ENCODE measurements around the gene NCBP3. TPM values are rescaled to one million over a fixed set of nuclear protein-coding genes. Genes with fewer than 3 reads are reported as not detected.
A peak's percentile ranks its signal among the peaks of the same experiment; 100 is the strongest.

Gene NCBP3
- total and polyA plus RNA-seq, 9 of the 15 experiments (the other 6 are each of a cell fraction or from before 2014, with no cell fraction given): 3.1 to 25.5 (median 20.5) TPM

DNA sequence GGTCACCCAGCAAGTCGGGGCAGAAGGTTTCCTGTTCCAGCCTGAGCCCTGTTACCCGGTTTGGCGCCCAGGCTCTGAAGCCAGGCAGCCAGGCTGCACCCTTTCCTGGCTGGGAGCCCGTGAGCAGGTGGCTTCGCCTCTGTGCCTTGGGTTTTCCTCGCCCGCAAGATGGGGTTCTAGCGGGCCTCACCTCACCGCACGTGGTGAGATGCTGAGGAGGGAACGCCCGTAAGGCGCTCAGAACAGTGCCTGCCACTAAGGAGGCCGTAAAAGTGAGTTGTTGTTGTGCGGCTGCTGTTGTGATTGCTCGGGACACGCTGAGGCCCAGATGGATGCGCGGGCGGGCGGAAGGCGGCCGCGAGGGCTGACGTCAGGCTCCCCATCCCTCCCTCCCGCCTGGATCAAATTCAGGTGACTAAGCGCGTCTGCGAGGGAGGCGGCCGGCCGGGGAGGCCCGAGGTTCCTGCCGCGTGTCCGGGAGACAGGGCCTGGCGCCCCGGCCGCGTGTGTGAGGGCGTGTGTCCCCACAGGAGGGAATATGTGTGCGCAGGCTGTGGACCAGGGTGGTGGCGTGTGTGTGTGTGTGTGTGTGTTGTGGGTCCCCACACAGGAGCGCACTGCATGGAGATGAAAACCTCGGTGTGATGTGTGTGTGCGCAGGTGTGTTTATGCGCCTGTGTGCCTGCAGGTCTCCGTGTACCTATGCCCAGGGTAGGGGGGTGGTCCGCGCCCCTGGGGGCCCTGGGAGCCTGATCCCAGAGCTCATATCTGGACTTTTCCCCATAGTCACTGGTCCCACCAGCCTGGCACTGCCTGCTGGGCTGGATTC is 42.5 kb upstream of the NCBP3 start:
- H3K27ac ChIP-seq (ENCODE audit: extremely low read depth, low read depth, low read length): peak overlapping the region; percentile 87
- DNase-seq (ENCODE audit: extremely low read depth in 1 of 4, low spot score in 3 of 4): peak; percentile 82 to 92 (median 86)
- ChIA-PET CTCF (ENCODE audit: low intra/inter-chr PET ratio) (no interaction called here), POLR2A (no interaction called here)
- 11% methylated on average over 7 of the region's 50 CpGs for WGBS (ENCODE audit: insufficient coverage, low coverage, missing lambda C conversion rate)
- FAIRE-seq: peak; percentile 82
- TSS peak; percentile 92 for BruUV-seq (replicated peaks)
- H3K9ac ChIP-seq (ENCODE audit: insufficient read depth in 1 of 2, low read depth in 2 of 2, low read length in 2 of 2): peak overlapping the region; percentile 79 to 92
- H3K4me1 ChIP-seq (replicated peaks in 1 of 2; ENCODE audit: control insufficient read depth in 2 of 2, insufficient read depth in 2 of 2, low read length in 2 of 2): peaks cover 27 to 66% of the 10 kb centered on the region in 2 experiments
- H2AFZ ChIP-seq (ENCODE audit: low read depth, low read length): peak overlapping the region; percentile 77
- no peaks in the 10 kb centered on the region for H3K9me1 ChIP-seq (ENCODE audit: control insufficient read depth, insufficient read depth, low read length)
- peaks cover 36% of the 10 kb centered on the region for H3K79me2 ChIP-seq (ENCODE audit: control insufficient read depth, insufficient read depth, low read length)
- intact Hi-C loops (cut with micrococcal nuclease) (no loop called here), in situ Hi-C loops (cut with MboI) (no loop called here)
- peak overlapping the region; percentile 68 for H3K4me2 ChIP-seq (ENCODE audit: insufficient read depth, low read length)
- H3K9me3 ChIP-seq (replicated peaks; ENCODE audit: control insufficient read depth, insufficient read depth, low read depth, low read length): no peaks in the 10 kb centered on the region
- peak; percentile 72 for ATAC-seq
- no peak overlapping the region for H3K4me3 ChIP-seq
- H3K27me3 ChIP-seq (ENCODE audit: control insufficient read depth in 2 of 2, insufficient read depth in 2 of 2, low read length in 2 of 2): no peaks in the 10 kb centered on the region
- H4K20me1 ChIP-seq (replicated peaks; ENCODE audit: control insufficient read depth, insufficient read depth, low read length): no peaks in the 10 kb centered on the region
- peaks cover 17% of the 10 kb centered on the region; the same call in 1 of the 3 replicates for H3K36me3 ChIP-seq (ENCODE audit: control insufficient read depth, insufficient read depth, low read length)
- TF ChIP-seq, protein P1, sequence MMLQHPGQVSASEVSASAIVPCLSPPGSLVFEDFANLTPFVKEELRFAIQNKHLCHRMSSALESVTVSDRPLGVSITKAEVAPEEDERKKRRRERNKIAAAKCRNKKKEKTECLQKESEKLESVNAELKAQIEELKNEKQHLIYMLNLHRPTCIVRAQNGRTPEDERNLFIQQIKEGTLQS (IDR thresholded peaks at IDR 0.05): peak; percentile 87
- TF ChIP-seq, protein P1 (CRISPR knock-in tag; conservative IDR thresholded peaks at IDR 0.05): 0 out of 2 replicates have a peak, but pooled peaks have one; percentile 28
- TF ChIP-seq, protein P2, sequence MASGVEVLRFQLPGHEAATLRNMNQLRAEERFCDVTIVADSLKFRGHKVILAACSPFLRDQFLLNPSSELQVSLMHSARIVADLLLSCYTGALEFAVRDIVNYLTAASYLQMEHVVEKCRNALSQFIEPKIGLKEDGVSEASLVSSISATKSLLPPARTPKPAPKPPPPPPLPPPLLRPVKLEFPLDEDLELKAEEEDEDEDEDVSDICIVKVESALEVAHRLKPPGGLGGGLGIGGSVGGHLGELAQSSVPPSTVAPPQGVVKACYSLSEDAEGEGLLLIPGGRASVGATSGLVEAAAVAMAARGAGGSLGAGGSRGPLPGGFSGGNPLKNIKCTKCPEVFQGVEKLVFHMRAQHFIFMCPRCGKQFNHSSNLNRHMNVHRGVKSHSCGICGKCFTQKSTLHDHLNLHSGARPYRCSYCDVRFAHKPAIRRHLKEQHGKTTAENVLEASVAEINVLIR (CRISPR knock-in tag; IDR thresholded peaks at IDR 0.05): peak; percentile 65
- TF ChIP-seq FOSL1 (tag; conservative IDR thresholded peaks at IDR 0.05) (peak; percentile 82), SMARCE1 (IDR thresholded peaks at IDR 0.05) (peak; percentile 28; the same call in 1 of the 2 replicates), ZFX (CRISPR knock-in tag; IDR thresholded peaks at IDR 0.05) (peak; percentile 94), MEF2D (tag; conservative IDR thresholded peaks at IDR 0.05; ENCODE audit: low read depth) (no peak), BCOR (IDR thresholded peaks at IDR 0.05) (0 out of 2 replicates have a peak, but pooled peaks have one; percentile 22), ZNF354B (CRISPR knock-in tag; IDR thresholded peaks at IDR 0.05) (no peak), LCOR (CRISPR knock-in tag; IDR thresholded peaks at IDR 0.05) (0 out of 2 replicates have a peak, but pooled peaks have one; percentile 50), MYNN (IDR thresholded peaks at IDR 0.05) (no peak), MYNN (CRISPR knock-in tag; IDR thresholded peaks at IDR 0.05) (no peak), POLR2B (IDR thresholded peaks at IDR 0.05; ENCODE audit: low read depth, partially characterized antibody) (peak; percentile 49), SAFB2 (IDR thresholded peaks at IDR 0.05; ENCODE audit: borderline replicate concordance, low read depth, low read length, severe bottlenecking) (no peak), SOX6 (IDR thresholded peaks at IDR 0.05) (0 out of 2 replicates have a peak, but pooled peaks have one; percentile 23), PHF8 (IDR thresholded peaks at IDR 0.05; ENCODE audit: borderline replicate concordance, low read length) (peak; percentile 65; the same call in 1 of the 2 replicates)
- TF ChIP-seq, protein P3, sequence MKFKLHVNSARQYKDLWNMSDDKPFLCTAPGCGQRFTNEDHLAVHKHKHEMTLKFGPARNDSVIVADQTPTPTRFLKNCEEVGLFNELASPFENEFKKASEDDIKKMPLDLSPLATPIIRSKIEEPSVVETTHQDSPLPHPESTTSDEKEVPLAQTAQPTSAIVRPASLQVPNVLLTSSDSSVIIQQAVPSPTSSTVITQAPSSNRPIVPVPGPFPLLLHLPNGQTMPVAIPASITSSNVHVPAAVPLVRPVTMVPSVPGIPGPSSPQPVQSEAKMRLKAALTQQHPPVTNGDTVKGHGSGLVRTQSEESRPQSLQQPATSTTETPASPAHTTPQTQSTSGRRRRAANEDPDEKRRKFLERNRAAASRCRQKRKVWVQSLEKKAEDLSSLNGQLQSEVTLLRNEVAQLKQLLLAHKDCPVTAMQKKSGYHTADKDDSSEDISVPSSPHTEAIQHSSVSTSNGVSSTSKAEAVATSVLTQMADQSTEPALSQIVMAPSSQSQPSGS (CRISPR knock-in tag; IDR thresholded peaks at IDR 0.05): peak; percentile 73; the same call in 1 of the 2 replicates
- TF ChIP-seq, protein P4, sequence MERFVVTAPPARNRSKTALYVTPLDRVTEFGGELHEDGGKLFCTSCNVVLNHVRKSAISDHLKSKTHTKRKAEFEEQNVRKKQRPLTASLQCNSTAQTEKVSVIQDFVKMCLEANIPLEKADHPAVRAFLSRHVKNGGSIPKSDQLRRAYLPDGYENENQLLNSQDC (CRISPR knock-in tag; IDR thresholded peaks at IDR 0.05): no peak
